AG04450 (cell line): ENCODE measurements around the gene CARD8. TPM values are rescaled to one million over a fixed set of nuclear protein-coding genes. Genes with fewer than 3 reads are reported as not detected.

ENCODE experiments used
- CTCF ChIA-PET: fragments of 300-600, 350-600 bp; formaldehyde crosslinking; extraction: SDS; loops from one replicate; lab custom pipeline; 2022; ENCODE audit warnings: antibody characterized with exemption, inconsistent platforms; lab: Charles Lee
- POLR2A ChIA-PET: fragments of 350-600 bp; formaldehyde crosslinking; extraction: SDS; loops from one replicate; lab custom pipeline; 2021; ENCODE audit warnings: antibody characterized with exemption, inconsistent platforms; lab: Yijun Ruan, JAX
- DNase-seq: peaks from one replicate; pipeline ENCODE4 v3.0.0-alpha.2; 2011; ENCODE audit warnings: low read depth, low spot score
- H3K27ac ChIP-seq: one replicate; pipeline ENCODE4 v1.5.1; 2012; ENCODE audit warnings: low read depth, low read length, control low read depth
- H3K27me3 ChIP-seq: one replicate; pipeline ENCODE4 v1.6.0; 2012; ENCODE audit warnings: low read length; ENCODE audit not compliant: control insufficient read depth, insufficient read depth
- H3K4me3 ChIP-seq: 2 replicates; pipeline ENCODE4 v1.5.1; 2011; ENCODE audit warnings: mild to moderate bottlenecking, low read depth, low read length, control low read depth
- H3K9me3 ChIP-seq: 2 replicates; pipeline ENCODE4 v1.5.1; 2012; ENCODE audit warnings: low read length; ENCODE audit not compliant: control insufficient read depth, insufficient read depth
- CTCF ChIP-seq: IDR thresholded peaks from 2 replicates; pipeline ENCODE4 v1.5.1; 2011; ENCODE audit warnings: low read depth, low read length, control low read depth, inconsistent platforms
- polyA plus RNA-seq: library from polyadenylated mRNA; depleted of rRNA; stranded (reverse); fragments of >200 nt; gene quantifications from 2 replicates; pipeline ENCODE4 v1.2.3, GENCODE V29; 2011

Gene CARD8
- polyA plus RNA-seq, 1 experiment = 22.4 TPM

DNA sequence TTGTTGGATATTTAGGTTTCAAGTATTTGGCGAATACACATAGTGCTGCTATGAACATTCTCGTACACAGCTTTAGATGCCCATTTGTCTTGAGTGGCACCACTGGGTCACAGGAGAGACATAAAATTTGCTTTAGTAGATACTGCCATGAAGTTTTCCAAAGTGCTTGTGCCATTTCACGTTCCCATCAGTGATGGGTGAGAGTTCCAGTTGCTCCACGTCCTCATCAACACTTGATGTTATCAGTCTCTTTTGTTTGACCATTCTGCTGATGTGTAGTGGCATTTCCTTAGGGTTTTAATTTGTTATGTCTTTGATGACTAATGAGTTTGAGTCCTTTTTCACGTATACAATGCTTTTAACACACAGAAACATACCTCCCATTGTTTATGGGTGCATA lies 74.2 kb downstream of the CARD8 start:
- H3K27me3 ChIP-seq = no peaks in the 10 kb centered on the region
- no peak for DNase-seq
- no peak overlapping the region for H3K4me3 ChIP-seq
- CTCF ChIA-PET = no interaction called here
- H3K27ac ChIP-seq = no peak overlapping the region
- no peak for TF ChIP-seq CTCF
- peaks cover 15% of the 10 kb centered on the region for H3K9me3 ChIP-seq
- POLR2A ChIA-PET = no interaction called here

DNA sequence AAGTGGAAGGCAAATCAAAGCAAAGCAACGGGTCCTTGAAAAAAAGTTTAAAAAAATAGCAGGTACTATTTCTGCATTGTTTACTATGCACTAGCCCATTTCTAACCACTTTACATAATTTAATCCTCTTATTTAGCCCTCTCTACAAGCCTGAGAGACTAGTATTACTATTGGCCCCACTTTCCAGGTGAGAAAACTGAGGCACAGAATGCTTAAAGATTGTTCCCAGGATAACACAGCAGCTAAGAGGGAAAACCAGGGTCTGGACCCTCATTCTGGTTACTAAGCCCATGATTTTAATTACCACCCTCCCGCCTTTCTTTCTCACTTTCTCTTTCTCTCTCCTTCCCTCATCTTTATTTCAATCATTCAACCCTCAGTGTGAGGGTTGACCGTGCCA lies 79.5 kb downstream of the CARD8 start:
- POLR2A ChIA-PET = no interaction called here
- CTCF ChIA-PET = no interaction called here
- Histone ChIP-seq H3K9me3 (peaks cover 3% of the 10 kb centered on the region), H3K27me3 (no peaks in the 10 kb centered on the region), H3K27ac (no peak overlapping the region), H3K4me3 (no peak overlapping the region)
- no peak for DNase-seq
- no peak for TF ChIP-seq CTCF

GRCh38 chr19:48175578-48175977 lies 80.1 kb downstream of the CARD8 start:
- H3K27ac ChIP-seq = no peak overlapping the region
- CTCF ChIA-PET = no interaction called here
- no peaks in the 10 kb centered on the region; the same call in none of the 2 replicates for H3K9me3 ChIP-seq
- no peak overlapping the region for H3K4me3 ChIP-seq
- no peak for TF ChIP-seq CTCF
- DNase-seq = no peak
- POLR2A ChIA-PET = no interaction called here
- no peaks in the 10 kb centered on the region for H3K27me3 ChIP-seq

- Histone ChIP-seq H3K4me3 (no peak overlapping the region), H3K27me3 (no peaks in the 10 kb centered on the region), H3K9me3 (no peaks in the 10 kb centered on the region; the same call in 1 of the 2 replicates), H3K27ac (no peak overlapping the region)
- TF ChIP-seq CTCF = no peak
- DNase-seq = no peak
- ChIA-PET POLR2A (no interaction called here), CTCF (interaction anchor here (1.1 kb wide), 1 partner anchor 211 kb away, joined by 3 read pairs; no protein-coding TSS in a partner anchor)
Observed at GRCh38 chr19:48174445-48175030, 81.2 kb downstream of the CARD8 start.

DNA sequence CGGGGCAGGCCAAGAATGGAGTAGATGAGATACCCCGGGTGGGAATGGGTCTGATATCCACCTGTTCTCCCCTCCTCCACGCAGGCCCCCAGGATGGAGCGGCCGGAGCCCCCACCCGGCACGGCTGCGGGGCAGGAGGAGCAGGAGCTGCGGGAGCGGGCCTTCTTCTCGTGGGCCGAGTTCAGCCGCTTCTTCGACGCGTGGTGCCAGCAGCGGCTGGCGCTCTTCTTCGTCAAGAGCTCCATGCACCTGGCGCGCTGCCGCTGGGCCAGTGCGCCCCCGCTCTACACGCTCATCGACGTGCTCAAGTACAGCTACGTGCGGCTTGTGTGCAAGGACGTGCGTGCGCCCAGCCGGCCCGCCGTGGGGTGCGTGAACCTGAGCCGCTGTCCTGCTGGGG lies 84.0 kb downstream of the CARD8 start:
- DNase-seq = no peak
- H3K27ac ChIP-seq = no peak overlapping the region
- POLR2A ChIA-PET = no interaction called here
- H3K4me3 ChIP-seq = peak overlapping the region; percentile 92; the same call in 1 of the 2 replicates
- H3K9me3 ChIP-seq = no peaks in the 10 kb centered on the region; the same call in 1 of the 2 replicates
- no peak for TF ChIP-seq CTCF
- CTCF ChIA-PET = interaction anchor here (1.7 to 2.6 kb wide), 2 partner anchors 19 to 22 kb away, joined by 5 to 13 read pairs; no protein-coding TSS in a partner anchor
- H3K27me3 ChIP-seq = no peaks in the 10 kb centered on the region
